Skeletal muscle tissue (tissue), 4 donors: Measurements from ENCODE around the gene RAB30. TPM values are rescaled to one million over a fixed set of nuclear protein-coding genes. Genes with fewer than 3 reads are reported as not detected.
"Not testable (repeated sequence)": the region's sequence is repeated elsewhere in the genome, so short reads cannot be mapped to it uniquely, and the experiment has no call there.

Source experiments
- H3K27ac ChIP-seq: one replicate; pipeline ENCODE4 v1.7.0; 2013; ENCODE audit warnings: mild to moderate bottlenecking, low read depth, low read length, inconsistent platforms
- H3K27me3 ChIP-seq, 3 donors: one replicate each; pipeline ENCODE4 v1.7.0; 2013; ENCODE audit warnings: low read length in 3 of 3; ENCODE audit not compliant: control insufficient read depth in 3 of 3, insufficient read depth in 3 of 3
- H3K36me3 ChIP-seq, 3 donors: one replicate each; pipeline ENCODE4 v1.7.0; 2013; ENCODE audit warnings: low read length in 3 of 3; ENCODE audit not compliant: control insufficient read depth in 3 of 3, insufficient read depth in 3 of 3
- H3K4me1 ChIP-seq, 3 donors: one replicate each; pipeline ENCODE4 v1.7.0; 2013; ENCODE audit warnings: low read length in 3 of 3, mild to moderate bottlenecking in 3 of 3; ENCODE audit not compliant: control insufficient read depth in 3 of 3, insufficient read depth in 3 of 3
- H3K4me3 ChIP-seq, 3 donors: one replicate each; pipeline ENCODE4 v1.7.0; 2013; ENCODE audit warnings: low read length in 3 of 3
- H3K9ac ChIP-seq, 3 donors: one replicate each; pipeline ENCODE4 v1.7.0; 2013; ENCODE audit warnings: low read length in 3 of 3, mild to moderate bottlenecking in 3 of 3, moderate library complexity in 2 of 3, low read depth in 1 of 3
- H3K9me3 ChIP-seq, 3 donors: one replicate each; pipeline ENCODE4 v1.7.0; 2013; ENCODE audit warnings: low read length in 3 of 3; ENCODE audit not compliant: control insufficient read depth in 3 of 3
- total RNA-seq: library from RNA; depleted of rRNA; stranded (reverse); fragments of >200 nt; gene quantifications from one replicate; pipeline ENCODE4 v1.2.3, GENCODE V29; 2014
- donor health status: Osteomylitis.

The RAB30 gene
- total RNA-seq, 1 donor from 2014 or later = 16.2 TPM

GRCh38 chr11:82980292-82980691 lies 91.4 kb downstream of the RAB30 start:
- Histone ChIP-seq H3K9me3 (no peaks in the 10 kb centered on the region), H3K4me3 (no peak overlapping the region), H3K4me1 (peaks cover 4% of the 10 kb centered on the region in 3 donors), H3K27ac (no peak overlapping the region), H3K9ac (no peak overlapping the region), H3K36me3 (peaks cover 9 to 22% (median 16%) of the 10 kb centered on the region in 3 donors), H3K27me3 (no peaks in the 10 kb centered on the region)

GRCh38 chr11:82979824-82980223 lies 91.9 kb downstream of the RAB30 start:
- Histone ChIP-seq H3K9ac (no peak overlapping the region), H3K27ac (no peak overlapping the region), H3K27me3 (no peaks in the 10 kb centered on the region), H3K9me3 (no peaks in the 10 kb centered on the region), H3K4me1 (peaks cover 4% of the 10 kb centered on the region in 3 donors), H3K36me3 (peaks cover 9 to 22% (median 16%) of the 10 kb centered on the region in 3 donors), H3K4me3 (no peak overlapping the region)

- Histone ChIP-seq H3K27me3 (no peaks in the 10 kb centered on the region), H3K4me1 (peaks cover 4% of the 10 kb centered on the region in 3 donors), H3K9ac (no peak overlapping the region), H3K36me3 (peaks cover 6 to 13% (median 11%) of the 10 kb centered on the region in 3 donors), H3K9me3 (no peaks in the 10 kb centered on the region), H3K4me3 (no peak overlapping the region), H3K27ac (no peak overlapping the region)
These were observed 93.1 kb downstream of the RAB30 start for GRCh38 chr11:82978422-82979099.

- H3K9ac ChIP-seq = no peak overlapping the region
- H3K9me3 ChIP-seq = no peaks in the 10 kb centered on the region
- peaks cover 4 to 6% (median 5%) of the 10 kb centered on the region in 3 donors for H3K36me3 ChIP-seq
- H3K4me3 ChIP-seq = no peak overlapping the region
- no peak overlapping the region for H3K27ac ChIP-seq
- no peaks in the 10 kb centered on the region for H3K27me3 ChIP-seq
- peaks cover 4% of the 10 kb centered on the region in 3 donors for H3K4me1 ChIP-seq
These were observed 94.9 kb downstream of the RAB30 start for GRCh38 chr11:82976786-82977185.

- Histone ChIP-seq H3K36me3 (no peaks in the 10 kb centered on the region), H3K9ac (no peak overlapping the region), H3K4me1 (peaks cover 4% of the 10 kb centered on the region in 3 donors), H3K27ac (no peak overlapping the region), H3K27me3 (no peaks in the 10 kb centered on the region), H3K9me3 (no peaks in the 10 kb centered on the region), H3K4me3 (no peak overlapping the region)
These were observed 95.8 kb downstream of the RAB30 start for GRCh38 chr11:82975882-82976281.

- Histone ChIP-seq H3K27ac (no peak overlapping the region), H3K36me3 (no peaks in the 10 kb centered on the region), H3K27me3 (no peaks in the 10 kb centered on the region), H3K4me3 (no peak overlapping the region), H3K9me3 (no peaks in the 10 kb centered on the region), H3K9ac (no peak overlapping the region), H3K4me1 (no peaks in the 10 kb centered on the region)
These were observed 96.8 kb downstream of the RAB30 start for GRCh38 chr11:82974851-82975250.

GRCh38 chr11:82974135-82974534 lies 97.6 kb downstream of the RAB30 start:
- Histone ChIP-seq H3K36me3 (no peaks in the 10 kb centered on the region), H3K9ac (no peak overlapping the region), H3K4me3 (no peak overlapping the region), H3K4me1 (no peaks in the 10 kb centered on the region), H3K27ac (no peak overlapping the region), H3K27me3 (no peaks in the 10 kb centered on the region), H3K9me3 (no peaks in the 10 kb centered on the region)

GRCh38 chr11:82972103-82972502 lies 99.6 kb downstream of the RAB30 start:
- no peak overlapping the region for H3K27ac ChIP-seq
- H3K36me3 ChIP-seq = no peaks in the 10 kb centered on the region
- H3K9ac ChIP-seq = no peak overlapping the region
- H3K4me1 ChIP-seq = no peaks in the 10 kb centered on the region
- H3K4me3 ChIP-seq = no peak overlapping the region
- no peaks in the 10 kb centered on the region for H3K27me3 ChIP-seq
- H3K9me3 ChIP-seq = no peaks in the 10 kb centered on the region

GRCh38 chr11:82971519-82971946 lies 100.2 kb downstream of the RAB30 start:
- H3K27ac ChIP-seq, H3K36me3 ChIP-seq, H3K9ac ChIP-seq, H3K9me3 ChIP-seq, H3K4me1 ChIP-seq, H3K27me3 ChIP-seq: not testable (repeated sequence)
- peak overlapping the region in 1 of 3 donors; percentile 18 for H3K4me3 ChIP-seq

- H3K4me3 ChIP-seq, H3K36me3 ChIP-seq, H3K9ac ChIP-seq, H3K4me1 ChIP-seq, H3K27ac ChIP-seq, H3K27me3 ChIP-seq, H3K9me3 ChIP-seq: not testable (repeated sequence)
These were observed 101.1 kb downstream of the RAB30 start for GRCh38 chr11:82970507-82971083.
